Endothelial cell of umbilical vein (primary cell): Measurements from ENCODE around the gene NR2F6. TPM values are rescaled to one million over a fixed set of nuclear protein-coding genes. Genes with fewer than 3 reads are reported as not detected.

Experiments used
- BruUV-seq: library from RNA; stranded (reverse); fragments of 400-500 nt; replicated peaks from 2 replicates; lab custom pipeline; 2021; lab: Mats Ljungman, UMichigan
- CTCF ChIA-PET: fragments of 300-600, 350-600 bp; sonication (Branson Sonifier 250); formaldehyde crosslinking; loops from one replicate; lab custom pipeline; 2021; ENCODE audit warnings: antibody characterized with exemption, inconsistent platforms; lab: Charles Lee
- POLR2A ChIA-PET: fragments of 300-600, 350-600 bp; sonication (Branson Sonifier 250); formaldehyde crosslinking; loops from one replicate; lab custom pipeline; 2021; ENCODE audit warnings: antibody characterized with exemption, inconsistent platforms; lab: Charles Lee
- DNase-seq: peaks from one replicate; pipeline ENCODE4 v3.0.0-alpha.2; 2011; ENCODE audit warnings: low read depth, low spot score
- FAIRE-seq: peaks from 2 replicates; lab custom pipeline; 2011; peaks lifted over from hg19 to GRCh38; lab: Jason Lieb, UNC
- H2AFZ ChIP-seq: 2 replicates; pipeline ENCODE4 v1.6.0; 2012; ENCODE audit warnings: low read depth, low read length, control low read depth, inconsistent platforms
- H3K27ac ChIP-seq: 2 replicates; pipeline ENCODE4 v1.5.1; 2011; ENCODE audit warnings: low read depth, mild to moderate bottlenecking, control low read depth, low read length, moderate library complexity; ENCODE audit not compliant: insufficient read depth
- H3K27me3 ChIP-seq, 2 experiments: 2 replicates each; pipeline versions ENCODE4 v1.6.0 to v1.6.1; 2011; ENCODE audit warnings: low read length in 2 of 2, mixed read lengths in 1 of 2; ENCODE audit not compliant: control insufficient read depth in 2 of 2, insufficient read depth in 2 of 2
- H3K36me3 ChIP-seq, 2 experiments: 2 replicates in 1 of 2; 3 replicates in 1 of 2; pipeline ENCODE4 v1.5.1; 2011; ENCODE audit warnings: low read length in 2 of 2, mild to moderate bottlenecking in 1 of 2, moderate library complexity in 1 of 2; ENCODE audit not compliant: control insufficient read depth in 2 of 2, insufficient read depth in 2 of 2; ENCODE audit errors: extremely low read depth in 1 of 2
- H3K4me1 ChIP-seq: 3 replicates; pipeline ENCODE4 v1.5.1; 2011; ENCODE audit warnings: mild to moderate bottlenecking, low read length; ENCODE audit not compliant: control insufficient read depth, insufficient read depth; ENCODE audit errors: extremely low read depth
- H3K4me2 ChIP-seq: 2 replicates; pipeline ENCODE4 v1.6.1; 2011; ENCODE audit warnings: low read length, control low read depth, mixed read lengths; ENCODE audit not compliant: insufficient read depth
- H3K4me3 ChIP-seq, 3 experiments: fragments of 200-600 bp in 1 of 3; sonication (generic), shearing (Covaris generic) in 1 of 3; replicated peaks in 1 of 3; 2 replicates each; pipeline ENCODE4 v1.5.1; 2011 to 2016; ENCODE audit warnings: control low read depth in 3 of 3, low read length in 3 of 3, mild to moderate bottlenecking in 2 of 3, inconsistent platforms in 1 of 3, low read depth in 1 of 3, moderate library complexity in 1 of 3; ENCODE audit not compliant: insufficient read depth in 1 of 3
- H3K79me2 ChIP-seq: 2 replicates; pipeline ENCODE4 v1.6.0; 2012; ENCODE audit warnings: low read length, inconsistent platforms; ENCODE audit not compliant: control insufficient read depth, insufficient read depth
- H3K9ac ChIP-seq: replicated peaks from 2 replicates; pipeline ENCODE3; 2011; ENCODE audit warnings: low read length, control low read depth; ENCODE audit not compliant: insufficient read depth; ENCODE audit errors: extremely low read depth
- H3K9me1 ChIP-seq: replicated peaks from 3 replicates; pipeline ENCODE4 v1.6.0; 2011; ENCODE audit warnings: mild to moderate bottlenecking, low read length; ENCODE audit not compliant: control insufficient read depth, insufficient read depth; ENCODE audit errors: extremely low read depth
- H3K9me3 ChIP-seq: replicated peaks from 2 replicates; pipeline ENCODE4 v1.5.1; 2012; ENCODE audit warnings: low read length, inconsistent platforms; ENCODE audit not compliant: control insufficient read depth, insufficient read depth
- H4K20me1 ChIP-seq: replicated peaks from 2 replicates; pipeline ENCODE3; 2011; ENCODE audit warnings: mild to moderate bottlenecking, low read length; ENCODE audit not compliant: control insufficient read depth, insufficient read depth; ENCODE audit errors: extremely low read depth
- EZH2 ChIP-seq: IDR thresholded peaks from 2 replicates; pipeline ENCODE4 v1.6.1; 2012; ENCODE audit warnings: borderline replicate concordance, low read depth, mild to moderate bottlenecking, moderate library complexity, low read length, inconsistent platforms; ENCODE audit not compliant: severe bottlenecking
- FOS ChIP-seq: IDR thresholded peaks from 2 replicates; pipeline ENCODE4 v1.6.1; 2011; ENCODE audit warnings: mild to moderate bottlenecking, low read length, moderate library complexity, borderline replicate concordance; ENCODE audit not compliant: insufficient read depth
- MYC ChIP-seq: IDR thresholded peaks from one replicate; pipeline ENCODE4 v1.6.1; 2011; ENCODE audit warnings: mild to moderate bottlenecking, low read depth, low read length
- POLR2A ChIP-seq: IDR thresholded peaks from 2 replicates; pipeline ENCODE4 v1.6.1; 2012; ENCODE audit warnings: low read depth, mild to moderate bottlenecking, control low read depth, low read length
- POLR2AphosphoS5 ChIP-seq: IDR thresholded peaks from 2 replicates; pipeline ENCODE4 v1.6.1; 2012; ENCODE audit warnings: low read depth, mild to moderate bottlenecking, control low read depth, low read length, moderate library complexity; ENCODE audit not compliant: insufficient read depth
- dilution Hi-C: fragments of 300-500 bp; cut with MboI; formaldehyde crosslinking; loops from one replicate; pipeline ENCODE4 v1.15.0; 2019; ENCODE audit warnings: low sequenced_read_pairs; ENCODE audit not compliant: extremely low pct_ligation_motif_present
- intact Hi-C: fragments of 100-400 bp; cut with micrococcal nuclease; formaldehyde crosslinking; loops from one replicate; pipeline ENCODE4 v1.10.0; 2022
- polyA plus RNA-seq, 4 experiments: library from polyadenylated mRNA; depleted of rRNA in 3 of 4; stranded (reverse) in 3 of 4; unstranded in 1 of 4; fragments of >200 nt; gene quantifications; 2 replicates each; pipeline versions ENCODE4 v1.2.1 to v1.2.3, GENCODE V29; 2011 to 2012; ENCODE audit warnings: missing spikeins in 1 of 4
- total RNA-seq: library from RNA; stranded (reverse); gene quantifications from 2 replicates; pipeline ENCODE4 v1.2.3, GENCODE V29; 2021
- TF ChIP-seq, protein P1 (sequence below), 2 donors: IDR thresholded peaks; 1 replicate in 1 of 2; 2 replicates in 1 of 2; pipeline ENCODE4 v1.5.1; 2011; ENCODE audit warnings: low read length in 2 of 2, mild to moderate bottlenecking in 2 of 2, moderate library complexity in 2 of 2, control low read depth in 1 of 2, inconsistent platforms in 1 of 2, low read depth in 1 of 2; ENCODE audit not compliant: insufficient read depth in 1 of 2; ENCODE audit errors: extremely low read depth in 1 of 2
- TF ChIP-seq, protein P2 (sequence below): IDR thresholded peaks from 2 replicates; pipeline ENCODE4 v1.6.1; 2011; ENCODE audit not compliant: insufficient read depth, insufficient read length

NR2F6 gene
- total and polyA plus RNA-seq, 2 donors (not counting 3 experiments of a cell fraction or from before 2014, with no cell fraction given): 36.1 to 38.9 TPM

- CTCF ChIA-PET: no interaction called here
- Histone ChIP-seq H4K20me1 (no peaks in the 10 kb centered on the region), H2AFZ (no peak overlapping the region), H3K9me3 (no peaks in the 10 kb centered on the region), H3K4me2 (no peak overlapping the region), H3K79me2 (no peaks in the 10 kb centered on the region), H3K9ac (no peak overlapping the region), H3K4me1 (no peaks in the 10 kb centered on the region), H3K27me3 (no peaks in the 10 kb centered on the region), H3K9me1 (no peaks in the 10 kb centered on the region), H3K36me3 (peaks cover 10 to 56% of the 10 kb centered on the region in 2 experiments), H3K4me3 (no peak overlapping the region), H3K27ac (no peak overlapping the region)
- FAIRE-seq (no peak), DNase-seq (no peak)
- intact Hi-C loops (no loop called here), dilution Hi-C loops (no loop called here)
- POLR2A ChIA-PET: no interaction called here
- TF ChIP-seq FOS: no peak
- TF ChIP-seq, protein P1, sequence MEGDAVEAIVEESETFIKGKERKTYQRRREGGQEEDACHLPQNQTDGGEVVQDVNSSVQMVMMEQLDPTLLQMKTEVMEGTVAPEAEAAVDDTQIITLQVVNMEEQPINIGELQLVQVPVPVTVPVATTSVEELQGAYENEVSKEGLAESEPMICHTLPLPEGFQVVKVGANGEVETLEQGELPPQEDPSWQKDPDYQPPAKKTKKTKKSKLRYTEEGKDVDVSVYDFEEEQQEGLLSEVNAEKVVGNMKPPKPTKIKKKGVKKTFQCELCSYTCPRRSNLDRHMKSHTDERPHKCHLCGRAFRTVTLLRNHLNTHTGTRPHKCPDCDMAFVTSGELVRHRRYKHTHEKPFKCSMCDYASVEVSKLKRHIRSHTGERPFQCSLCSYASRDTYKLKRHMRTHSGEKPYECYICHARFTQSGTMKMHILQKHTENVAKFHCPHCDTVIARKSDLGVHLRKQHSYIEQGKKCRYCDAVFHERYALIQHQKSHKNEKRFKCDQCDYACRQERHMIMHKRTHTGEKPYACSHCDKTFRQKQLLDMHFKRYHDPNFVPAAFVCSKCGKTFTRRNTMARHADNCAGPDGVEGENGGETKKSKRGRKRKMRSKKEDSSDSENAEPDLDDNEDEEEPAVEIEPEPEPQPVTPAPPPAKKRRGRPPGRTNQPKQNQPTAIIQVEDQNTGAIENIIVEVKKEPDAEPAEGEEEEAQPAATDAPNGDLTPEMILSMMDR (IDR thresholded peaks at IDR 0.05; ENCODE audit: extremely low read depth in 1 of 2, insufficient read depth in 1 of 2, low read depth in 1 of 2, low read length in 2 of 2): no peak
- no peak for TF ChIP-seq MYC
- no peak for TF ChIP-seq POLR2AphosphoS5
- TF ChIP-seq, protein P2, sequence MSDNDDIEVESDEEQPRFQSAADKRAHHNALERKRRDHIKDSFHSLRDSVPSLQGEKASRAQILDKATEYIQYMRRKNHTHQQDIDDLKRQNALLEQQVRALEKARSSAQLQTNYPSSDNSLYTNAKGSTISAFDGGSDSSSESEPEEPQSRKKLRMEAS: no peak
- no peak for TF ChIP-seq EZH2
- TF ChIP-seq POLR2A: no peak
- BruUV-seq: no TSS peak
Measured at GRCh38 chr19:17196610-17197009, 49.1 kb downstream of the NR2F6 start.
